RWPE2 (cell line): ENCODE measurements around the gene CTR9.

Experiments used
- ATAC-seq: fragments of 200-7000 bp; cut with Tn5 transposase; 3 replicates; pipeline ENCODE4 v1.9.1; 2021; ENCODE audit warnings: low read depth
- DNase-seq: peaks from one replicate; pipeline ENCODE4 v3.0.0-alpha.2; 2020; ENCODE audit warnings: low spot score
- H3K27ac ChIP-seq: fragments of 450-650 bp; 2 replicates; pipeline ENCODE4 v1.5.1; 2017; ENCODE audit warnings: mild to moderate bottlenecking; ENCODE audit not compliant: poor library complexity, severe bottlenecking
- H3K27me3 ChIP-seq: fragments of 250-450 bp; sonication (Bioruptor Pico); 2 replicates; pipeline ENCODE4 v1.5.1; 2021; ENCODE audit warnings: mild to moderate bottlenecking, moderate library complexity; ENCODE audit not compliant: insufficient read depth, poor library complexity, severe bottlenecking
- H3K36me3 ChIP-seq: fragments of 250-450 bp; sonication (Bioruptor Pico); 2 replicates; pipeline ENCODE4 v1.5.1; 2020; ENCODE audit warnings: low read depth, mild to moderate bottlenecking, moderate library complexity
- H3K4me1 ChIP-seq: fragments of 250-450 bp; sonication (Bioruptor Pico); 2 replicates; pipeline ENCODE4 v1.5.1; 2021; ENCODE audit warnings: mild to moderate bottlenecking, moderate library complexity; ENCODE audit not compliant: insufficient read depth, poor library complexity, severe bottlenecking
- H3K4me3 ChIP-seq: fragments of 250-450 bp; sonication (Bioruptor Pico); 2 replicates; pipeline ENCODE4 v1.5.1; 2021; ENCODE audit warnings: mild to moderate bottlenecking, moderate library complexity; ENCODE audit not compliant: severe bottlenecking
- H3K9me3 ChIP-seq: fragments of 250-450 bp; sonication (Bioruptor Pico); 2 replicates; pipeline ENCODE4 v1.5.1; 2021; ENCODE audit warnings: mild to moderate bottlenecking, moderate library complexity; ENCODE audit not compliant: severe bottlenecking
- CTCF ChIP-seq: fragments of 450-650 bp; IDR thresholded peaks from one replicate; pipeline ENCODE4 v1.5.1; 2017; ENCODE audit warnings: mild to moderate bottlenecking, moderate library complexity; ENCODE audit not compliant: poor library complexity, severe bottlenecking

CTR9 gene

GRCh38 chr11:10722307-10722706 is 28.7 kb upstream of the CTR9 start:
- Histone ChIP-seq H3K4me1 (peaks cover 4% of the 10 kb centered on the region), H3K27ac (no peak overlapping the region), H3K4me3 (no peak overlapping the region), H3K36me3 (no peaks in the 10 kb centered on the region), H3K9me3 (no peaks in the 10 kb centered on the region), H3K27me3 (no peaks in the 10 kb centered on the region)
- ATAC-seq (no peak), DNase-seq (no peak)
- no peak for TF ChIP-seq CTCF

GRCh38 chr11:10725114-10725906 is 25.7 kb upstream of the CTR9 start:
- peaks cover 4% of the 10 kb centered on the region for H3K4me1 ChIP-seq
- no peak overlapping the region for H3K4me3 ChIP-seq
- peak; percentile 90 for ATAC-seq
- no peaks in the 10 kb centered on the region for H3K36me3 ChIP-seq
- no peaks in the 10 kb centered on the region for H3K27me3 ChIP-seq
- no peak for TF ChIP-seq CTCF
- no peak overlapping the region for H3K27ac ChIP-seq
- H3K9me3 ChIP-seq = no peaks in the 10 kb centered on the region
- DNase-seq = no peak

GRCh38 chr11:10725907-10726253 is 25.2 kb upstream of the CTR9 start:
- Histone ChIP-seq H3K27me3 (no peaks in the 10 kb centered on the region), H3K4me1 (peaks cover 4% of the 10 kb centered on the region), H3K36me3 (no peaks in the 10 kb centered on the region), H3K4me3 (no peak overlapping the region), H3K27ac (no peak overlapping the region), H3K9me3 (no peaks in the 10 kb centered on the region)
- TF ChIP-seq CTCF = no peak
- DNase-seq = no peak
- no peak for ATAC-seq

GRCh38 chr11:10727146-10727851 is 23.7 kb upstream of the CTR9 start:
- ATAC-seq = no peak

More at GRCh38 chr11:10727146-10727851, 23.7 kb upstream of the CTR9 start:
- Histone ChIP-seq H3K4me1 (peaks cover 4% of the 10 kb centered on the region), H3K27me3 (no peaks in the 10 kb centered on the region), H3K9me3 (no peaks in the 10 kb centered on the region), H3K4me3 (no peak overlapping the region), H3K27ac (no peak overlapping the region), H3K36me3 (no peaks in the 10 kb centered on the region)
- no peak for DNase-seq
- no peak for TF ChIP-seq CTCF
